Epidermal melanocyte (primary cell): Measurements from ENCODE around the gene LRRTM4.

Experiments used
- DNase-seq: peaks from one replicate; pipeline ENCODE4 v3.0.0; 2011; ENCODE audit warnings: low spot score; ENCODE audit not compliant: insufficient read length

Gene LRRTM4

DNA sequence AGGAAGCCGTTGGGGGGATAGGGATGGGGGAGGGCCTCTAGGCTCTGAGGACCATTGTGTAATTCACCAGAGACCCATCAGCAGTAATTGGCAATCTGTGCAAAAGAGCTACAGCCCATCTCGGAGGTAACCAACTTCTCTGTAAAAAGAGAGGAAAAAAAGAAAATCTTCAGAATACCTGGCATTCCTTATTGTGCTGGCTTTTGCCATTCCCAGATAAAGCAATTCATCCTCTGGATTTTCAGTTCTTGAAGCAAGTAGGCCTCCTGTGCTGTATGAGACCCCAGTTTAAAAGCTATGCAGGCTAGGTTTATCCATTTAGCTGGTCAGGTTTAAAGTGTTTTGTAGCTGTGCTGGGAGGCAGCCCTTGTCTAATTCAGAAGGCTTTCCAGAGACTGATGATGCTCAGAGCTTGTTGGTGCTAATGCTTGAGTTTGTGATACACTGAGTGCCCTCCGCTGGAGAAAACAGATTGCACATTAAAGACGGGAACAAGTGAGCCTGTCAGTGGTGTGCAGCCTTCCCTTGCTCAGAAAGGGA is at the start of gene LRRTM4:
TSS of gene LRRTM4 (minus strand) at position 446 of the 540 bp plus-strand sequence.
- DNase-seq = no peak

DNA sequence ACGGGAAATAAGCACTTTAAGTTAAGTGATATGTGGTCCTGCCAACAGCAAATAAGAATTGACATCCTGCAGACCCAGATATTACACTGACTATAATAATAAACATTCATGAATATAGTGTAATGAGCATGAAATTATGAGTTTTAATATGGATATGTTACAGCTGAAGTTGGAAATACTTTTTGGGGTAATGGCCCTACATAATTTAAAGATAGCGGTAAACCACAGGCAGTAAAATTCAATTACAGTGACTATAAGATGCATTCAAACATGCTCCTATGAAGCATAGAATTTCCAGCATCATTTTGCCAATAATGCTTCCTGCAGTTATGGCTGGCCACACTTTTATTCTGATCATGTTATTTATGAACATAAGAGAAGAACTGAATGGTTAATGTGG is 49.4 kb upstream of the LRRTM4 start:
- DNase-seq = no peak

DNA sequence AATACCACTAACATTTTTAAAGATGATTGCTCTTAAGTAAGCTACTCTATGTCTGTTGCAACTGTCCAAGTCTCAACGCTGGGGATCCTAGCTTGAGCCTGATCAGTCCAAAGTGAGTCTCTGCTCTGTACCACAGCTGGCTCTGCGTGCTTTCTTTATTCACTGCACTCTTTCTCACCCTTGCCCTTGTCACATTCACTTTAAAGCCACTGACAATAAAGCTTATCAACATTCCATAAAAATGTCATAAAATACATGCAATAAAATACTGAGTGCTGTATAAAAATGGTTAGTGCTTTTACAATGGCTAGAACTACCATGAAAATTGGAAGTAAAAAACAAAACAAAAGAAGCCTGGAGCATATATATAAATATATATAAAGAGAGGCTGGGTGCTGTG is 45.5 kb upstream of the LRRTM4 start:
- no peak for DNase-seq

DNA sequence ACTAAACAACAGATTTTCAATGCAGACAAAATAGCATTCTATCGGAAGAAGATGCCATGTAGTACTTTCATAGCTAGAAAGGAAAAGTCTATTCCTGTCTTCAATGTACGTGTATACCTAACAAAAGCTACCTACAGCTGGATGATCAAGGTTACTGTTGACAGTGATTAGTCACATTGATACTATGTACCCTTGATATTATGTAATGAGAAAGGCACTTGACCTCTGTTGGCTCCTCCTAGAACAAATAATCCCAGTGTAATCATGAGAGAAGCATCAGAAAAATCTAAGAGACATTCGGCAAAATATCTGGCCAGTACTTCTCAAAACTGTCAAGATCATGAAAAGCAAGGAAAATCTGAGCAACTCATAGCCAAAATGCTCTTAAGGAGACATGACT is 44.4 kb upstream of the LRRTM4 start:
- no peak for DNase-seq

GRCh38 chr2:77566131-77566530 is 44.0 kb upstream of the LRRTM4 start:
- no peak for DNase-seq

GRCh38 chr2:77552956-77553355 is 30.8 kb upstream of the LRRTM4 start:
- no peak for DNase-seq

- DNase-seq = no peak
These were observed 15.9 kb upstream of the LRRTM4 start for GRCh38 chr2:77538031-77538430.

- no peak for DNase-seq
These were observed 712 bp upstream of the LRRTM4 start for GRCh38 chr2:77522888-77523287.

DNA sequence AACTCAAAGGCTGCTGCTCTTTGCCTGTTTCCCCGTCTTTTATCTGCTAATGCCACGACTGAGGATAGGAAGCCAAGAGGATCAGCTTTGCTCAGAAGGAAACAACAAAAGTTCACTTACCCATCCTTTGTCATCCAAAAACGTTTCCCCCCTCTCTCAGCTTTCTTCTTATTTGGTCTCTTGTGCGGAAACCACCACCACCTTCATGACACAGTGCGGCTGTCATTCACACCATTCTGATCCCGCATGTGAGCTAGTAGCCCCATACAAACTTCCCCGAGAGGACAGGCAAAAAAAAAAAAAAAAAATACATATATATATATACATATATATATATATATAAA is 656 bp downstream of the LRRTM4 start:
- DNase-seq = no peak

DNA sequence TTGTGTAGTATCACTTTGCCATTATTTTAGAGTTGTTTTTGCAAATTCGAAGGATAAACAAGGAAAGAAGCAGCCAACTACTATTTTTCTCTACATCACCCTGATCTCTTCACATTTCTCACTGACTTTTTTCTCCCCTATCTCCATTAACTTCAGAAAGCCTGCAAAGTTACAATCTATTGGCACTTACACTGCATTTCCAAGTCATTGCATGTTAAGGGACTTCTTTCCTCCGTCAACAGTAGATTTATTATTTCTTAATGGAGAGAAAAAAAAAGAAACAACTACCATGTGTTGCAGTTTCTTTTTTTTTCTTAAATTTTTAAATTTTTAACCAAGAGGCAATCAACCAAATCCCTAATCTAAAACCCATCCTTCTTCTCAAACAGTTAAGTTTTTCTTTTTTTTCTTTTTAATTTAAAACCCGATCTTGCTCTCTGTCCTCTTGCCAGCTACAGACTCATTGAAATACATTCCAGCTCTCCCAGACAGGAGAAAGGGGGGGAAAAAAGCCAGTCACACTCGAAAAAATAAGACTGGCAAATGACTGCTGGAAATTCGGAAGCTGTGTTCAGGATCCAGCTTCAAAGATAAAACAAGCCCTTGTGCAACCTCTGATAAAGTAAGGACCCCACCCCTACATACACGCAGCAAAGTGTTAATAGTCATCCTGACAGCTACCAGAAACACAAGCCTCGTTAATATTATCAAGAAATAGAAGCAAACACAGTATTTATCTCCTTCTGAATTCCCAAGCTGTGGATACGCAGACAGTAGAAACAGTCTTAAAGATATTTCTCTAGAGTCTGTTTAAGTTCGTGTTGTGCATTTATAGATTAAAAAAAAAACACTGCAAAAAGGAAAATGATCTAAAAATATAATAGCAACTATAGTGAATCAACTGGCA is 1.3 kb downstream of the LRRTM4 start:
- no peak for DNase-seq

DNA sequence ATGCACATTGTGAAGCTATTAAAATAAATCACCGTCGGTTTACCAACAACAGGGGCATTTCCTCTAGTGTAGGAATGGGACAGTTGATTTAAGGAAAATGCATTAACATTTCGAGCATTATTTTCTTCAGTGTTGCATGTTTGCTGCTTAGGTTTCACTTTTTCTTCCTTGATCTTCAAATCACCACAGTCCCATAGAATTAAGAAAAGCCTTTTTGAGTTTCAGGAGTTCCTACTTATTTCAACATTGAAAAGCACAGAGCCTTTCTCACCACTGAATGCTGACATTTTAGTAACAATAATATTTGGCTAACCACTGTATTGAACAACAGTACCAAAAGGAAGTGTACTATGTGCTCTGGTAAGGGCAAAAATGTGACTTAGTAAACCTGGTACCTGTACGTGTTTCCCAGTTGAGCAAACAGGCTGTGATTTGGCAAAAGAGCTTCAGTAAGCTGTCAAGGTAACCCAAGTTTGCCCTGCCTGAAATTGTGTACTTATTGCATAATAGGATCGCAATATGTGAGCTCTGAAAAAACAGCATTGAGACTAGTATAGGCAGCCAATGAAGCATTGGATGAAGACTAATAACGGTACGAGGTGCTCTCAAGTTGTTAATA is 2.2 kb downstream of the LRRTM4 start:
- no peak for DNase-seq

- DNase-seq = no peak
These were observed 2.9 kb downstream of the LRRTM4 start for GRCh38 chr2:77519164-77519887.

GRCh38 chr2:77518311-77518710 is 3.9 kb downstream of the LRRTM4 start:
- DNase-seq = no peak

DNA sequence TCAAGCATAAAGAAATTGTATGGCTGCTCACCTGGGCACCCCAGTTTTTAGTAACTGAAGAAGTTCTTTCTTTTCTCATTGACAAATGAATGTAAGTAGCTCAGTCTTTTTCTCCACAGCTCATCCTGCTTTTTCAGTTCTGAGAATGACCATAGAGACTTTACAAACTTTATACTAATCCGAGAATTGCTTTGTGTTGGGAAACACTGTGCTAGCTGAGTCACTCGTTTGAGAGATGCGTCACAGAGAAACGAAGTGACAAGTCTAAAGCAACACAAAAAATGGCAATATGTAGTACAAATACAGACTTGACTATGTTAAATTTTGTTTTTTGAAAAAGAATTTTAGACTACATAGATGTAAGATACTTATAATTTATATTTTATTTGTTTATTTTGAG is 9.0 kb downstream of the LRRTM4 start:
- DNase-seq = no peak

DNA sequence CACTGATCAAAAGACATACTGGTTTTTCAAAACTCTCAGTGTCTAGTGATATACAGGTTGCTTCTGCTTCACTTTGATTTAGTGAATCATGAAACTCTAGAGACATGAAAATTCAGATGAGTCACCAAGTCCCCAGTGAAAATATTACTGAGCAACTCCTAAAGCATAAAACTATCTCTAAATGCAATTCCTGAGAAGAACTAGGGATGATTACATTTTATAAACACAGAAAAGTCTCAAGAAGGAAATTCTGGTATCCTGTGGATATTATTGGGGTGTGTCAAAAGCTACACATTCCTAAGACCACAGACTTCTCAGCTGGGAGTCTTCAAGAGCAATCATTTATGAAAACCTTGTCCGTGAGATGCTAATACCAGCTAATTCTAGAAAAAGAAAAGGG is 9.7 kb downstream of the LRRTM4 start:
- no peak for DNase-seq

DNA sequence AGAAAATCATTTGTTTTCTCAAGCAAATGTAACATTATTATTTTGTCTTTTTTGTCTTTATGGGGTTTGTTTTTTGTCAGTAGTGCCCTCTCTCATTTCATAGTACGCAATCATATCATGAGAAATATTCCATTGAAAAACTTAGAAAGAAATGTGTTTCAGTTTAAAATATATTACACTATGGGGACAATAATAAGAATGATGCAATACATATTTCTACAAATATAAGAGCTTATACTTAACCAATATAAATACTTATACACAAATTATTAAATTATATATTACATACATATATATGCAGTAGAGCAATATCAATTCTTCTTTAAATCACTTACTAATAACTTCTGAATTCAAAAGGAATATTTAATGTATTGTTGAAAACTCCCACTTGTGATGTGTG is 13.7 kb downstream of the LRRTM4 start:
- no peak for DNase-seq

- no peak for DNase-seq
These were observed 14.5 kb downstream of the LRRTM4 start for GRCh38 chr2:77507657-77508056.

DNA sequence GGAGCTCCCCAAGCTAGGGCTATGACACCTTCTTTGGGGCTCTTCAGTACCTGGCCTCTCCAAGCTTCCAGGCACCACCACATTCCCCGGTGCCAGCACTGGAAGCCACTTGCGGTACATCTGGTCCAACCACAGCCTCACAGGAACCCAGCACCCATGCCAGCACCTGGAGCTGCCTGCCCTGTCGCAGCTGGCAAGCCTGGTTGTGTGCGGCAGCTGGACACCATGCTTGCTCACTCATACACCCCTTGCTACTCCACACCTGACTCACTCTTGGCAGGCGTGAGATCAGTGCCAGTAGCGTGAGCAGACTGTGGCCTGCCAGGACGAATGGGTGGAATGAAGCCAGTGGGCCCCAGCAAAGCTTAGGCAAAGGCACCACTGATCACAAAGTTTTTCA is 34.0 kb downstream of the LRRTM4 start:
- DNase-seq = no peak

DNA sequence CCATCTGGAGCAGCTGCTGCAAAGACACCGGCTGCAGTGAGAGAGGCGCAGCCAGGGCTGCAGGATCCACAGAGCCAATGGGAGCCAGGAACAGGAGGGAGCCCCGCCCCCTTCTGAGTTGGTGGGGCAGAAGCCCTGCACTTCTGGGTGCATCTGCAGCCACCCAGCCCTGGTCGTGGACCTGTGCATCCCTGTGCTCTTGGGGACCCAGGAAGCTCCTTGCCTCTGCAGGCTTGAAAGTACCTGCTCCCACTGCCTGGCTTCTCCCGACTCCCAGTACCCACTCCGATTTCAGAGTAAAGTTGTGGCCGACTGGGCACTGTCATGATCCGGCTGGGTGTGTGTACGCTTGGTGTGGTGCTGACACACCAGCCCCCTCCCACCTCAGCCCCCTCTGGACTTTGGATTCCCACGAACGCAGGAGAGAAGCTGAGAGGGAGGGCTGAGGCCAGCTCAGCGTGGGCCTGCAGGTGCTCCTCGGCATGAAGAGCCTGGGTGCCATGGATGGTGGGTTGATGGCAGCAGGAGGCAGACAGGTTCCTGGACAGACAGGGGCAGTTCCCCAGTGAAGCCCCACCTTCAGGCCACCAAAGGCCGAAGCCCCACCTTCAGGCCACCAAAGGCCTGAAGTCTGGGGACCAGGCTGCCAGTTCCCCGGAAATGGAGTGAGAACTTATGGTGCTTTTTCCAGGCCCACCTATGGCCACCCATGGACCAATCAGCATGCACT is 34.9 kb downstream of the LRRTM4 start:
- no peak for DNase-seq

GRCh38 chr2:77484026-77484425 is 38.1 kb downstream of the LRRTM4 start:
- DNase-seq = no peak

GRCh38 chr2:77479895-77480294 is 42.3 kb downstream of the LRRTM4 start:
- DNase-seq = no peak
